Fibroblast of upper back skin (primary cell): ENCODE results near the gene CCL23.
A peak's percentile ranks its signal among the peaks of the same experiment; 100 is the strongest.
"Not testable (repeated sequence)": the region's sequence is repeated elsewhere in the genome, so short reads cannot be mapped to it uniquely, and the experiment has no call there.

Experiments
- DNase-seq: peaks from one replicate; pipeline ENCODE4 v3.0.0-alpha.2; 2013

Gene CCL23

GRCh38 chr17:36002631-36003030 is 15.1 kb downstream of the CCL23 start:
- no peak for DNase-seq

GRCh38 chr17:36001862-36002603 is 15.7 kb downstream of the CCL23 start:
- no peak for DNase-seq

GRCh38 chr17:36001110-36001771 is 16.5 kb downstream of the CCL23 start, which contains the start of gene CCL15:
TSS of gene CCL15 (minus strand) at chr17:36001553. CDS start at chr17:36001492, 61 bp downstream.
- no peak for DNase-seq

- no peak for DNase-seq
Observed at GRCh38 chr17:36000732-36001109, 17.1 kb downstream of the CCL23 start.

- DNase-seq = no peak
Observed at GRCh38 chr17:35998756-35999155, 19.0 kb downstream of the CCL23 start.

GRCh38 chr17:35998018-35998545 is 19.7 kb downstream of the CCL23 start:
- DNase-seq = no peak

- DNase-seq = not testable (repeated sequence)
Observed at GRCh38 chr17:35995346-35995745, 22.4 kb downstream of the CCL23 start.

GRCh38 chr17:35991075-35991474 is 26.7 kb downstream of the CCL23 start:
- DNase-seq = no peak

- no peak for DNase-seq
Observed at GRCh38 chr17:35988164-35988563, 29.6 kb downstream of the CCL23 start.

GRCh38 chr17:35986643-35987042 is 31.1 kb downstream of the CCL23 start, which contains the start of gene CCL14:
TSS of gene CCL14 (minus strand) at chr17:35986729. CDS start at chr17:35986649, 80 bp downstream.
- DNase-seq = no peak

- DNase-seq = no peak
Observed at GRCh38 chr17:35984140-35984539, 33.6 kb downstream of the CCL23 start.

GRCh38 chr17:35982409-35983191 is 35.2 kb downstream of the CCL23 start:
- DNase-seq = no peak

GRCh38 chr17:35981908-35982330 is 35.9 kb downstream of the CCL23 start:
- DNase-seq = no peak

GRCh38 chr17:35981246-35981645 is 36.5 kb downstream of the CCL23 start, which contains the start of gene CCL16:
TSS of gene CCL16 (minus strand) at chr17:35981497. CDS start at chr17:35981420, 77 bp downstream.
- no peak for DNase-seq

GRCh38 chr17:35978346-35978745 is 39.4 kb downstream of the CCL23 start:
- no peak for DNase-seq

- DNase-seq = no peak
Observed at GRCh38 chr17:35977509-35977908, 40.3 kb downstream of the CCL23 start.

GRCh38 chr17:35973333-35974260 is 44.2 kb downstream of the CCL23 start:
- DNase-seq = peak; percentile 2

- no peak for DNase-seq
Observed at GRCh38 chr17:35972945-35973332, 44.8 kb downstream of the CCL23 start.

GRCh38 chr17:35972535-35972934 is 45.2 kb downstream of the CCL23 start:
- DNase-seq = no peak

GRCh38 chr17:35972066-35972465 is 45.7 kb downstream of the CCL23 start:
- no peak for DNase-seq

GRCh38 chr17:35969558-35970380 is 48.0 kb downstream of the CCL23 start:
- peak; percentile 70 for DNase-seq
